Activated gamma-delta T cell (primary cell): ENCODE data around the gene KRT7.
"Not testable (repeated sequence)": the region's sequence is repeated elsewhere in the genome, so short reads cannot be mapped to it uniquely, and the experiment has no call there.

Source experiments
- DNase-seq: peaks from one replicate; lab custom pipeline; 2025; lab: John Stamatoyannopoulos, UW

Gene KRT7

DNA sequence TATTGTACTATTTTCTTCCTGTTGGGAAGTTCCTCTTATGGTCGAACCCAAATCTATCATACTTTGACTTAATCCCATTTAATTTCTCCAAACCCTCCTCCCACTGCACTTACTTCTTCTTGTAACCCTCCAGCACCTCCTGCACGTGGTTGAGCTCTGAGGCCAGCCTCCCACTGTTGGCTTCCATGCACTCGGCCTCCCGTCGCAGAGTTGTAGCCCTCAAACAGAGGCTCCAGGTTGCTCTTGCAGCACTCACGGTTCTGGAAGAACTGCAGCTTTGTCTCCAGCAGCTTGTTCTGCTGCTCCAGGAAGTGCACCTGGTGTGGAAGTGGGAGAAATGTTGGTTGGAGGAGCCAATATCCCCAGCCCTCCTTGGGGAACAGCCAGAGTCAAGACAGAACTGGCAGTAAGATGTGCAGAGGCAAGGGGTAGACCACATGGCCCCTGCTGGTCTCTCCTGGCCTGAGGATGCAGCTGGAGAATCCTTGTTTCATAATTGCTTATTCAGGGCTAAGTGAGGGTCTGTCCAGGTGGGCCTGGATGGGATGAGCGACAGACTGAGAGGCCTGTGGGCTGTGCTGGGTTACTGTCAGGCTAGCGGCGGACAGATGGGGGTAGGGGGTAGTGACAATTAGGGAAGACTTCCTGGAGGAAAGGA lies 23.0 kb downstream of the KRT7 start:
- DNase-seq = no peak

DNA sequence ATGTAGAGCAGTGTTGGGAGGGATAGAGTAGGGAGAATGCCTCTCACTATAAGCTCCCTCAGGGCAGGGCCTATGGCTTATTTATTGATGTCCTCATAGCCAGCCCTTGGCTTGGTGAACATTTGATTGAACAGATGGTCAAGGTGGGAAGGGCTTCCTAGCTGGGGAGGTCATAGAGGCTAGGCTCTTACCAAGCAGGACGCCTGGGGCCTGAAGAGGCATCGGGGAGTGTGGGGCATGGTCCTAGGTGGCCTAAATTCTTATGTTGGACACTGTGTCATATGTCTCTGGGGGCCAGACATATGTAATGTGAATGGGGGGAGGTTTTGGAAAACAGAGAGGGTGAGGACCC lies 23.5 kb downstream of the KRT7 start:
- no peak for DNase-seq

DNA sequence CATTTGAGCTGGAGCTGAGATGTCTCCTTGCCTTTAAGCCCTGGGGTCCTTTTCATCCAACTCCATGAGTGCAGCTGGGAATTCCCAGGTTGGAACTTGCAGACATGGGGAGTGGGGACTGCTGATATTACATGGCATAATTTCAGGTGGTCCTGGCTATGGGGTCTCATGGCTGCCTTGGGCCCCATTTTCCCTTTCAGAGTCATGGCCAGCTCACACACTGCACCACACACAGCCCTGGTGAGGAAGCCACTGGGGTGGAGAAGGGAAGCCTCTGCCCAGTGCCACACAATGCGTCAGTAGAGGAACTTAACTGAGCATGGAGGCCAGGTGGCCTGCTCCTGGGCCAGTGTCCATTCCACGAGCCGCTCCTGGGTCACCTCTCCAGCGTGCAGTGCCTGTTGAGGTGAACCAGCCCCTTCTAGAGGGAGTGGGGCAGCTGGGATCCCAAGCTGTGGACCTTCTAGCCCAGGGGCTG lies 24.1 kb downstream of the KRT7 start:
- no peak for DNase-seq

DNA sequence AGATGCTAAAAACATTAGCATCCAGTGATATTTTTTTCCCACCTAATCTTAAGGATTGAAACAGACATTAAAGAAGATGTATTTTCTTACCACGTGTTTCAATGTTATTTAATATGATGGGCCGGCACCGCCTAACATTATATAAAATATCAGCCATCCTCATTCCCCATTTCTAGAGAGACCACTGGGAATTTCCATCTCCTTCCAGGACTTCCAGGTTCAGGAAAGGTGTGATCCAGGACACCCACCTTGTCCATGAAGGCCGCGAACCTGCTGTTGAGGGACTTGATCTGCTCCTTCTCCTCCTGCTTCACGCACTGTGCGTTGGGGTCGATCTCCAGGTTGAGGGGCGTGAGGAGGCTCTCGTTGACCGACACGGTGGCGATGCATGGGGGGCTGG lies 24.9 kb downstream of the KRT7 start:
- DNase-seq = not testable (repeated sequence)

DNA sequence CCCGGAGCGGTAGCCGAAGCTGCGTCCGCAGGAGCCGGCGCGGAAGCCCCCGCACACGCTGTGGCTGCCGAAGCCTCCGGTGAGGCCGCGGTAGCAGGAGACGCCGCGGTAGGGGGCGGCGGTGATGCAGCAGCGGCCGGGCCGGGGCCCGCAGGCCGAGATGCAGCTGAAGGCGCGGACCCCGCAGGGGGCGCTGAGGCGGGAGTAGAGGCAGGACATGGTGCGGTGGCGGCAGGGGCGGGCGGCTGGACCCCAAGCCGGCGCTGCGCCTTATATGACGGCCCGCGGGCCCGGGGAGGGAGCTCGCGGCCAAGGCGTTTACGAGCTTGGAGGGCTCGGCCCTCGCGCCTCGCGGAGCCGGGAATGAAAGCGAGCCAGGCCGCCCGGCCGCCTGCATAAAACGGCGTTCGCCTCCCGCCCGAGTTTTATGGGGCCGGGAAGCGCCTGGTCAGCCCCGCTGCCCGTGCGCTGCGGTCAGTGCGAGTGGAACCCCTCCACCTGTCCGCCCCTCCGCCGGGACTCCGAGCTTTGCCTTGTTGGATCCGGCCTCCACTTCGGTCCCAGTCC lies 25.4 kb downstream of the KRT7 start:
- DNase-seq = no peak

DNA sequence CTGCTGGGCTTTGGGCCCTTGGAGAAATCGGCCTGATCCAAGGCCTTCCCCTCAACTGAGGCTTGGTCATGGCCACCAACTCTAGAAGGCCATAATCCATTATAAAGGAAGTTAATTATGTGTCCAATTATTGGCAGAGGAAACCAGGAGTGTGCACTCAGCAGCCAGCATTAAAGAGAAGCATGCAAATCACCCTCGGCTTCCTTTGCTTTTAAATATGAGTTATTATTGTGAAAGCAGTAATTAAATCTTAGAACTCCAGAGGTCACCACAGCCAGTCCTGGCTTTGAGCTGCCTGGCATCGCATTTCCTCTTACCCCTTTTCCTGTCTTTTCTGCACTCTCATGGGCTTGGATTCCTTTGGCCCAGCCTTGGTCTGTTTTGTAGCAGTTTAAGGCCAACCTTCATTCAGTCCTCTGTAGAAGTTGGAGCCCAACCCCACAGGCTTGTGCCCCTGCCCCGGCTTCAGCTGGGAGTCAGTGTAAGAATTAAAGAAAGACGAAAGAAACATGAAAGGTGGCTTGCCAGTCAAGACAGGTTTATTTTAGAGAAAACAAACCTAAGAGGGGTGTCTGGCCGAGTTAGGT lies 26.7 kb downstream of the KRT7 start:
- no peak for DNase-seq

DNA sequence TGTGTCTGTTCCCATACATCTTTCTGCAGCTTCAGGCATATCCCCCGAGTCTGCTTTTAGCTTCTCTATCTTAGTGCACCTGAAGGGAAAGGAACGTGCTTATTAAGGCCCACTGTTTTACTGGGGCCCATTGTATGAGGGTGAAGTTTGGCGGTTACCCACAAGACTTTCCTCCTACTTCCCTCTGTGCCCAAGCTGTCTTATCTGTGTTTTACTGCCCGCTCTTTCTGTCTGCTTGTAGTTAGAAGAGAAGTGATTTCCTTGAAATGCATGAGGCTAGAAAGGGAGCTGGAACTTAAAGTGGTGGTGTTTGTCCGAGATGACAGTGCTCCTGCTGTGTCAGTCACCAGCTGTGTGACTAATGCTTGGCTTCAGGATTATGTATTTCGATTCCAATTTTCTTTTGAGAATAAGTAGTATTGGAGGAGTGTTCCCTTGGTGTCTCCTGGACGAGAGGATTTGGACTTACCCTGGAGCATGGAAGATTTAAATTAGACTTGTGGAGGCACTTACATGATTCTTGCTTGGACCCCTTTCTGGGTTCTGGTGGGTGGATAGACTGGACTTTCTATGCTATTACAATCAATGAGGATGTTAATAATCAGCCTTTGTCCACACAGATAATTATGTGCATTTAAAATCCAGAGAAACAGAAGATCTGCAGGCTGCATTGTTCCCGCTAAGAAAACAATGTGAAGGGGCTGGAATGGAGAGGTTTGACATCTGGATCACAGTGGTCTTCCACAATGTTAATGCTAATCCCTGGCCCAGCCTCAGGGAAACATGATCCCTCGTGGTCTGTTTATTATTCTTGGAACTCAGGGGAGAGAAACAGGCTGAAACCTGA lies 27.5 kb downstream of the KRT7 start:
- no peak for DNase-seq

DNA sequence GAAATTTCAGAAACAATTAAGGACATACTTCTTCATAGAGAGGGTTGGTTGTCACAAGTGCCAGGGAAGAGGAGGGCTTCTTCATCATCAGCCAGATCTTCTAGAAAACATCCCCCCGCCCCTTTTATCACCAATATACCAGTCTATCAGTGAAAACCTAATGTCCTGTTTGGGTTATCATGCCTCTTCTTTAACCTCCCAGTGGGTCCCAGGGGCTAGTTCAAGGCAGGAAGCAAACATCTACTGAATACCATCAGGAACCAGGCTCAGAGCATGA lies 28.1 kb downstream of the KRT7 start:
- no peak for DNase-seq

DNA sequence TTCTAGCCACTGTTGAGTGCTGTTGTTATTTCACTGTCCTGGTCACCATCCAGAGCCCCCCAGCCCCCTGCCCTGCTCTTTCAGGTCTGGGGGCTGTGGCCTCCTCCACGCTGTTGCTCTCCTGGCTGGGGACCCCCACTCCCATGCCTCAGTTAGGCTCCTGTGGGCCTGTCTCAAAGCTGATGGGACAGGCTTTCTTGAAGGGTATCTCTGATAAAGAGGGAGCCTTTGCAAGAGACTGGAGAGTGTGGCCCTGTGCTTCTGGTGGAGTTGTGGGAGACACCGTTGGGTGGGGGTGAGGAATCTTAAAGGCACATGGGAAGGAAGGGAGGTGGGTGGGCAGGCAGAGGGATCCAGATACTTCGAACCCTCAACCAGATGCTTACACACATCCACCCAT lies 29.2 kb downstream of the KRT7 start:
- DNase-seq = no peak

DNA sequence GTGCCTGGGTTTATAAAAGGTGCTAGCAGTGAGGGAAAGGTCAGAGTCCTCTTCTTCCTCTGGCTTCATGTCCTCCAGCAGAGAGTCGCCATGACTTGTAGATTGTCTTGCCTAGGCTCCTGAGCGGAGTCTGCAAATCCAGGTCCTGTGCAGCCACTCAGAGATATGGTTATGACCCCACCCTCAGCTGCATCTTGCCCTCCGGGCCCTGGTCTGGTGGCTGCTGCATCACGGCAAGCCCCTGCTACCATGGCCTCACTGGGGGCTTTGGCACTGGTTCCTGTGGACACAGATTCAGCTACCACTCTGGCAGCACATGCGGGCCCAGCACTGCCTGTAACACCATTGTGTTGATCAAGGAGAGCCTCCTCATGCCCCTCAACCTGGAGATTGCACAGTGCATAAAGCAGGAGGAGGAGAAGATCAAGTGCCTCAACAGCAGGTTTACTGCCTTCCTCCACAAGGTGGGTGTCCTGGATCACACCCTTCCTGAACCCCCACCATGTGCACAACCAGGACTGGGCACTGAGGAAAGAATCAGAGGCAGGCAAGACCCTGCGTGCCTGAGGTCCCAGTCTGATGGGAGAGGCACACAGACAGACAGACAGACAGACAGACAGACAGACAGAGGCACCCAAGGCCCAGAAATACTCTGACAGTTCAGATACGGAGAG lies 30.9 kb downstream of the KRT7 start:
- no peak for DNase-seq

DNA sequence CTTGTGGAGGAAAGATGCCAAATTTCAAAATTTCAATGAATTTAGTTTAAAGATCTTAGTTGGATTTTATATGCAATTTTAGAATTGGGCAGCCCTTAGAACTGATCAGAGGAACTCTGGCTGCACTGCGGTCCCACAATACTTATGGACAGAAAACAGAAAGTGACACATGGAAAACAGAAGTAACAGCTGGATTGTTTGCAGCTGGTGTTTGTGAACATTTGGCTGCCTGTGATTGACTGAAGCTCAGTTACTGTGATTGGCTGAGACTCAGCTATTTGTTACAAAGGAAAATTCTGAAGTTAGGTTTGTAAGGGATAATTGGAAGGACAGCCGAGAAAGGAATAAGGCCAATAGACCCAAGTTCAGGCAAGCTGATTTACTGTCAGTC lies 31.4 kb downstream of the KRT7 start:
- no peak for DNase-seq

DNA sequence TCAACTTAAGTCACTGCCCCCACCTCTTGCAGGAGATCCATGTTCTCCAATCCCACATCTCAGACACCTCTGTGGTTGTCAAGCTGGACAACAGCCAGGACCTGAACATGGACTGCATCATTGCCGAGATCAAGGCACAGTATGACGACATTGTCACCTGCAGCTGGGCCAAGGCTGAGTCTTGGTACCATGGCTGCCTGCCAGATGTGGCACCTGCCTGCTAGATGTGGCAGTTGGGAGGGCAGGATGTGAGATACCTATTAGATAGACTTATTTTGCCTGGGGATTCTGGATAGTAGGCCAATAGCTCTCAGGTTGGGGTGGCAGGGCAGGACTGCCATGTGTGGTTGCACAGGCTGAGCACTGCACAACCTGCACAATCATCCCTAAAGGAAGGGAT lies 33.5 kb downstream of the KRT7 start:
- DNase-seq = no peak

DNA sequence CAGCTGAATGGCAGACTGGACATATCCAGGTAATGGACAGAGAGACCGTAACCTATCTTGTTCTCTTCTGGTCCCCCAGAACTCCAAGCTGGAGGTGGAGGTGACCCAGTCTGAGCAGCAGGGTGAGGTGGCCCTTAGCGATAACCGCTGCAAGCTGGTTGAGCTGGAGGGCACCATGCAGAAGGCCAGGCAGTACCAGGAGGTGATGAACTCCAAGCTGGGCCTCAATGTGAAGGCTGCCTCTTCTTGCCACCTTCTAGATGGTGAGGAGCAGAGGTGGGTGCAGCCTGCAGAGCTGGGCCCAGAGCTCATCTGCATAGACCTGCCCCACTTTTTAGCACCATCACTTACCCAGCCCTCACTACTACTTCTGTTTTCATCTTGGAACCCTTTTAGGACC lies 34.2 kb downstream of the KRT7 start:
- DNase-seq = no peak

DNA sequence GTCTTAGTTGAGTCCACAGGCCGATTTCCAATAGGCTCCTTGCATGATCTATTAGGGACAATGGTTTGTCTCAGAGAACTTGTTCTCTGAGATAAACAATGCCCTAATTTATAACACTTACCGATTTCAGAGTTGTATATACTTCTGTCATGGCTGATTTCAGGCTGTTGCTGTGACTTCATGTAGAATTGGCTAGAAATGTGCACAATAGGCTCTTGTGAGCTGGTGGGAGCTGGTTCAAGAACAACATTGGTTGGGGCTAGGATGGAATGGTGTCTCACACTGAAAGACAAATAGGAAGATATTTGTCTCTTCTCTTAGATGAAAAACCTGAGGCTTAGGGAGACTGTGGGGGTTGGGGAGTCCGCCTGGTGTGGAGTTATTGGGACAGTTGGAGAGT lies 34.7 kb downstream of the KRT7 start:
- DNase-seq = no peak

DNA sequence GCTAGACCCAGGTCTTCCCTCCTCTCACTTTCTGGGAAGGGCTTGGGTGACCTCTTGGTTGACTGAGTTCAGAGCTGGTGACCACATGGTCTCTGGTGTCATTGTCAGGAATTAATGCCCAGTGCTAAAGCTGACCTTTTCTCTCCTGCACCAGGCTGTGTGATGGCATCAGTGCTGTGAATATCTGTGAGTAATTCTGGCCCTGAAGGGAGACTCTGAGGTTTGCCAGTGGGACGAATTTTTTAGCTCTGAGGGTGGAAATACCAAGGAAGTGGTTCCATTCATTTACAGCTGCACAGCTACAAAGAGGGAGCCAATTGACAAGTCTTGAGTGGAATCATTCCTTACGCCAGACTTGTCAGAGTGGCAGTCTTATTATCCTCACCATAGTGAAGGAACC lies 35.2 kb downstream of the KRT7 start:
- DNase-seq = no peak

DNA sequence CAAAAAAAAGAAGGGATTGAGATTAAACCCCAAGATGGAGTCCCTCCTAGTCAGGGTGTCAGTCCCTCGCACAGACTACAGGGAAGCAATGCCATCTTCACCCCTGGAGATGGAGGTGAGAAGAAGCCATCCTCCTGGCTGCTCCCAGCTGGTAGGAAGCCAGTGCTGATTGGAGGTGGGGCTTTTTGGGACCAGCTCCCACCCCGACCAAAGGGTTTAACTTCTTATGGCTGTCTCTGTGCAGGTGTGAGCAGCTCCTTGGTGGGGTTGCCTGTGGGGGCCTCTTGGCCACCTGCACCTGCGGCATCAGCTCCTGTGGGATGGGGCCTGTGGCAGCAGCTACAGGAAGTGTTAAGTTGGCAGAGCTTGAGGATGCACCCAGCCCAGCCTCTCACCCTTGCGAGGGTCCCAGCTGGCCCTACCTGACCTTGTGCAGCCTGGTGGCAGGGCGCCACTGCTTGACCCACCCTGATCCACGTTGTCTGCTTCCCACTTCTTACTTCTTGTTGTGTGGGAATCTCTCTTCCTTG lies 37.6 kb downstream of the KRT7 start:
- DNase-seq = no peak

DNA sequence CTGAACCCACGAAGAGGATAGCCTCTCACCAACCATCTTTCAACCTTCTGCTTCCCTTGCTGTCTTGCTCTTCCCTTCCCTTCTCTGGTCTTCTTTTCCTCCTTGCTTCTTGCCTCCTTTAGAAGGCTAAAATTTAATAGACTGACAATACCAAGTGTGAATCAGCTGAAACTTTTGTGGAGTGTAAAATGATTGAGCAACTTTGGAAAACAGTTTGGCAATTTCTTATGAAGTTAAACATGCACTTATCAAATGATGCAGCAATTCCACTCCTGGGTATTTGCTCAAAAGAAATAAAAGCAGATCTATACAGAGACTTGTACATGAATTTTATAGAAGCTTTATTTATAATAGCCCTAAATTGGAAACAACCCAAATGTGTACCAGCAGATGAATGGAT lies 38.1 kb downstream of the KRT7 start:
- DNase-seq = no peak

DNA sequence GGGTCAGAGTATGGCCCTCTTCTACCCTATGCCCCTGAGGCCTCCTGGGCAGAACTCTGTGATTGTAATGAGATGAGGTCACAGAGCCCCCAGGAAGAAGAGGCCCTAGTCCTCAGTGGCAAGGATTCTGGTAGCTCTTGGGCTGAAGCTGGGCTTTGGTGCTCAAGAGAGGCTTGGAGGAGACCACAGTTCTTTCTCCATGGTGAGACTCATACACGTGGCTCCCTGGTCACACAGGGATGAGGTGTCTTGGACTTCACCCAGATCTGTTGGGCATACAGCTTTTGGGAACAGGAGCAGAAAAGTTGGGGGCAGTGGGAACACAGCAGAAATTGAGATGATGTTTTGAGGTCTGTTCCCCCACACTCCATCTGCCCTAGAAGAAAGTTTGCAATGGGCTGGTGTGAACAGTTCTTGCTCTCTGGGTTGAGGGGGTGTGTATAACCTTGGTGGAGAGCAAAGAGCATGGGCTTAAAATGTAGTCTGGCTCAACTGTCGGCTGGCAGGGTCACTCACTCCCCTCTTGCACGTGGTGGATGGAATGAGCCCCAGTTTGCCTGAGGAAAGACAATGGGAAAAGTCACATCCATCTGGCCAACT lies 41.6 kb downstream of the KRT7 start, which contains the start of gene KRT86:
KRT86 (plus strand) TSS at position 125 of the 600 bp plus-strand sequence. CDS start 27,272 bp downstream, outside the sequence.
- DNase-seq = no peak

DNA sequence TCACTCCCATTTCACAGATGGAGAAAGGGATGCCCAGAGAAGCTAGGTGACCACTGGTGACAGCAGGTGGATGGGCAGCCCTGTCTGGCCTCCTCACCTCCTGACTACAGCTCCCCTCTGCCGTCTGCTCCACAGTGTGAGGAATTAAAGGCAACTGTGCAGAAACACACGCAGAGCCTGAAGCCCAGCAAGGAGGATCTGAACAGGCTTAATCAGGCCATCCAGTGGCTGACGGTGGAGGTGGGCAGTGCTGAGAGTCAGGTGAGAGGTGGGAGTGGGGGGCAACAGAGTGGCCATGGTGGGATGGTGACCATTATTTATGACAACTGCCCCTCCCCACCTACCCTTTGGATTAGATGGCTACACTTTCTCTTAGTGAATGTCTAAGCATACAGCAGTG lies 42.6 kb downstream of the KRT7 start:
- no peak for DNase-seq

DNA sequence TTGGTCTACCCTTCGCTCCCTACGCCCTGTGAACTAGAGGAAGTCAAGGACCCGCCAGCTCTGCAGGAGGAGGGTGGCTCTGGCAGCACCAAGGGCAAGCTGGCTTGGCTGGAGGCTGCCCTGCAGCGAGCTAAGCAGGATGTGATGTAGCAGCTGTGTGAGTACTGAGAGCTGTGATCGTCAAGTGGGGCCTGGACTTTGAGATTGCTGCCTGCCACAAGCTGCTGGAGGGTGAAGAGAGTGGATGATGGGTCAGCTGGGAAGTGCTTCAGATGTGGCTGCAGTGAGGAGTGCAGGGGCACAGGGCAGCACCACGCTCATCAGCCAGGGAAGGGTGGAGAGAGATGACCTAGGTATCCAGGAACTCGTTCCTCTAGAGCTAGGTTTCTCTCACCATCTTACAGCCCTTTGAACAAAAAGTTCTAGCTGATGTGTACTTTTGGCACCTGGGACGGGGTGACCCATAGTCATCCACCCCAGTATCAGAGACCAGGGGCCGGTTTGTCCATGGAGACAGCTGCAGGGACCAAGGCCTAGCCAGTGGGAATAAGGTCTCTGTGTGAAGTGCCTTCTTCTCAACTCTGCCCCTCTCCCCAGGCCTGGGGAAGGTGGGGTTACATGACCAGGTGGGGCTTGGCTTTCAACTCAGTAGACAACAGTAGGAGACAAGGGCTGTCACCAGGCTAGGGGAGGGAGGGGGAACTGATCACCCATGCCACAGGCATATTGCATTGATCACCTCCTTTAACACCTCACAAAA lies 44.6 kb downstream of the KRT7 start:
- DNase-seq = no peak
